IMR-90 (cell line): ENCODE results near the gene RECK. TPM values are rescaled to one million over a fixed set of nuclear protein-coding genes. Genes with fewer than 3 reads are reported as not detected.

Source experiments
- ATAC-seq: fragments of 200-7000 bp; cut with Tn5 transposase; 2 replicates; pipeline ENCODE4 v1.9.1; 2020; ENCODE audit warnings: low read depth, mild to moderate bottlenecking, moderate library complexity
- BruUV-seq: library from RNA; stranded (reverse); fragments of 400-500 nt; replicated peaks from 2 replicates; lab custom pipeline; 2021; lab: Mats Ljungman, UMichigan
- CTCF ChIA-PET: fragments of 300-600 bp; formaldehyde crosslinking; extraction: SDS; loops from one replicate; lab custom pipeline; 2021; ENCODE audit warnings: antibody characterized with exemption; lab: Yijun Ruan, JAX
- POLR2A ChIA-PET: fragments of 300-600 bp; sonication (Branson Sonifier 250); formaldehyde crosslinking; loops from one replicate; lab custom pipeline; 2022; ENCODE audit warnings: antibody characterized with exemption; ENCODE audit not compliant: unreplicated experiment; lab: Charles Lee
- DNase-seq: peaks from one replicate; pipeline ENCODE4 v3.0.0; 2013
- H2AFZ ChIP-seq: replicated peaks from 2 replicates; pipeline ENCODE3; 2013; ENCODE audit warnings: low read length, mild to moderate bottlenecking; ENCODE audit not compliant: poor library complexity
- H2AK5ac ChIP-seq: 2 replicates; pipeline ENCODE4 v1.6.1; 2013; ENCODE audit warnings: low read depth, low read length, inconsistent platforms
- H2AK9ac ChIP-seq: replicated peaks from 2 replicates; pipeline ENCODE3; 2013; ENCODE audit warnings: mild to moderate bottlenecking, low read depth, low read length, moderate library complexity; ENCODE audit not compliant: poor library complexity
- H2BK120ac ChIP-seq: 2 replicates; pipeline ENCODE4 v1.6.1; 2013; ENCODE audit warnings: low read depth, low read length, inconsistent platforms
- H2BK15ac ChIP-seq: 3 replicates; pipeline ENCODE4 v1.6.1; 2013; ENCODE audit warnings: low read depth, low read length, inconsistent platforms
- H2BK20ac ChIP-seq: 2 replicates; pipeline ENCODE4 v1.6.1; 2013; ENCODE audit warnings: low read depth, mild to moderate bottlenecking, inconsistent platforms, low read length, moderate library complexity
- H2BK5ac ChIP-seq: 2 replicates; pipeline ENCODE4 v1.6.1; 2013; ENCODE audit warnings: mild to moderate bottlenecking, low read depth, low read length, inconsistent platforms; ENCODE audit not compliant: poor library complexity, severe bottlenecking
- H3K14ac ChIP-seq: replicated peaks from 2 replicates; pipeline ENCODE4 v1.6.1; 2013; ENCODE audit warnings: low read depth, low read length, inconsistent platforms
- H3K18ac ChIP-seq: 2 replicates; pipeline ENCODE4 v1.6.1; 2013; ENCODE audit warnings: low read depth, low read length, control low read depth
- H3K23ac ChIP-seq: 2 replicates; pipeline ENCODE4 v1.6.1; 2013; ENCODE audit warnings: low read depth, low read length, inconsistent platforms
- H3K27ac ChIP-seq: 2 replicates; pipeline ENCODE4 v1.5.1; 2013; ENCODE audit warnings: mild to moderate bottlenecking, control low read depth, low read length; ENCODE audit not compliant: insufficient read depth
- H3K27me3 ChIP-seq: 2 replicates; pipeline ENCODE4 v1.6.1; 2013; ENCODE audit warnings: low read length; ENCODE audit not compliant: control insufficient read depth, insufficient read depth
- H3K36me3 ChIP-seq: 2 replicates; pipeline ENCODE4 v1.6.1; 2013; ENCODE audit warnings: low read length, mixed read lengths; ENCODE audit not compliant: control insufficient read depth, insufficient read depth
- H3K4ac ChIP-seq: 2 replicates; pipeline ENCODE4 v1.6.1; 2013; ENCODE audit warnings: low read depth, low read length, inconsistent platforms
- H3K4me1 ChIP-seq: 2 replicates; pipeline ENCODE4 v1.6.1; 2013; ENCODE audit warnings: low read length, mixed read lengths; ENCODE audit not compliant: control insufficient read depth, insufficient read depth
- H3K4me2 ChIP-seq: 2 replicates; pipeline ENCODE4 v1.6.1; 2013; ENCODE audit warnings: low read depth, mild to moderate bottlenecking, control low read depth, low read length, moderate library complexity
- H3K4me3 ChIP-seq: 2 replicates; pipeline ENCODE4 v1.5.1; 2013; ENCODE audit warnings: low read depth, mild to moderate bottlenecking, control low read depth, low read length, moderate library complexity; ENCODE audit not compliant: insufficient read depth
- H3K56ac ChIP-seq: 2 replicates; pipeline ENCODE4 v1.6.1; 2013; ENCODE audit warnings: low read length, inconsistent platforms; ENCODE audit not compliant: insufficient read depth; ENCODE audit errors: extremely low read depth
- H3K79me1 ChIP-seq, 2 experiments: 2 replicates each; pipeline ENCODE4 v1.6.1; 2013; ENCODE audit warnings: low read length in 2 of 2, inconsistent platforms in 1 of 2, low read depth in 1 of 2
- H3K9ac ChIP-seq: 2 replicates; pipeline ENCODE4 v1.6.1; 2013; ENCODE audit warnings: low read depth, low read length, control low read depth
- H3K9me1 ChIP-seq: 2 replicates; pipeline ENCODE4 v1.6.1; 2013; ENCODE audit warnings: low read length, inconsistent platforms; ENCODE audit not compliant: insufficient read depth
- H3K9me3 ChIP-seq: 2 replicates; pipeline ENCODE4 v1.6.1; 2013; ENCODE audit warnings: low read length; ENCODE audit not compliant: control insufficient read depth, insufficient read depth
- H4K20me1 ChIP-seq: 2 replicates; pipeline ENCODE4 v1.6.1; 2013; ENCODE audit warnings: low read length, inconsistent platforms; ENCODE audit not compliant: insufficient read depth
- H4K5ac ChIP-seq: 2 replicates; pipeline ENCODE4 v1.6.1; 2013; ENCODE audit warnings: mild to moderate bottlenecking, low read depth, low read length, control low read depth
- H4K8ac ChIP-seq, 2 experiments: 2 replicates each; pipeline ENCODE4 v1.6.1; 2013; ENCODE audit warnings: low read depth in 2 of 2, low read length in 2 of 2, control low read depth in 1 of 2, inconsistent platforms in 1 of 2
- H4K91ac ChIP-seq: 2 replicates; pipeline ENCODE4 v1.6.1; 2013; ENCODE audit warnings: low read depth, low read length, inconsistent platforms; ENCODE audit not compliant: insufficient read depth
- BHLHE40 ChIP-seq: fragments of 150-350 bp; IDR thresholded peaks from 2 replicates; pipeline ENCODE4 v1.6.1; 2016; ENCODE audit warnings: mild to moderate bottlenecking, low read depth, low read length
- CEBPB ChIP-seq: IDR thresholded peaks from 2 replicates; pipeline ENCODE4 v1.6.1; 2012; ENCODE audit warnings: low read depth, low read length, improper control_type of control experiment
- CHD1 ChIP-seq: IDR thresholded peaks from 2 replicates; pipeline ENCODE4 v1.6.1; 2012; ENCODE audit warnings: low read depth, low read length, improper control_type of control experiment
- CTCF ChIP-seq: conservative IDR thresholded peaks from 2 replicates; pipeline ENCODE4 v1.5.1; 2012; ENCODE audit warnings: mild to moderate bottlenecking, low read depth, low read length, improper control_type of control experiment
- ELK1 ChIP-seq: fragments of 150-350 bp; IDR thresholded peaks from 2 replicates; pipeline ENCODE4 v1.6.1; 2016; ENCODE audit warnings: low read depth, mild to moderate bottlenecking, low read length, moderate library complexity, borderline replicate concordance
- FOS ChIP-seq: fragments of 150-350 bp; IDR thresholded peaks from 2 replicates; pipeline ENCODE4 v1.6.1; 2016; ENCODE audit warnings: low read depth, low read length
- MAFK ChIP-seq: IDR thresholded peaks from 2 replicates; pipeline ENCODE4 v1.6.1; 2012; ENCODE audit warnings: low read depth, low read length, improper control_type of control experiment
- MAZ ChIP-seq: IDR thresholded peaks from 2 replicates; pipeline ENCODE4 v1.6.1; 2012; ENCODE audit warnings: low read depth, mild to moderate bottlenecking, low read length, improper control_type of control experiment, moderate library complexity, borderline replicate concordance
- MXI1 ChIP-seq: IDR thresholded peaks from 2 replicates; pipeline ENCODE4 v1.6.1; 2012; ENCODE audit warnings: low read depth, mild to moderate bottlenecking, low read length, moderate library complexity, borderline replicate concordance
- NFE2L2 ChIP-seq: fragments of 150-350 bp; IDR thresholded peaks from 2 replicates; pipeline ENCODE4 v1.6.1; 2016; ENCODE audit warnings: low read depth, mild to moderate bottlenecking, low read length
- POLR2A ChIP-seq: IDR thresholded peaks from 2 replicates; pipeline ENCODE4 v1.6.1; 2012; ENCODE audit warnings: mild to moderate bottlenecking, low read depth, low read length
- RAD21 ChIP-seq: IDR thresholded peaks from 2 replicates; pipeline ENCODE4 v1.6.1; 2012; ENCODE audit warnings: low read length, improper control_type of control experiment
- RCOR1 ChIP-seq: IDR thresholded peaks from 2 replicates; pipeline ENCODE4 v1.6.1; 2012; ENCODE audit warnings: mild to moderate bottlenecking, low read length, improper control_type of control experiment; ENCODE audit not compliant: insufficient replicate concordance
- RFX5 ChIP-seq: IDR thresholded peaks from 2 replicates; pipeline ENCODE4 v1.8.0; 2012; ENCODE audit warnings: low read depth, mild to moderate bottlenecking, low read length, moderate library complexity
- SMC3 ChIP-seq: fragments of 150-350 bp; IDR thresholded peaks from 2 replicates; pipeline ENCODE4 v1.6.1; 2016; ENCODE audit warnings: low read depth, mild to moderate bottlenecking, antibody characterized with exemption, low read length, moderate library complexity
- USF2 ChIP-seq: fragments of 150-350 bp; IDR thresholded peaks from 2 replicates; pipeline ENCODE4 v1.6.1; 2017; ENCODE audit warnings: mild to moderate bottlenecking, antibody characterized with exemption, low read length, low read depth
- WGBS, 2 experiments: methylation state at CpG; one replicate each; pipeline versions ENCODE4 v1.1.5 to v1.1.7; 2013; ENCODE audit warnings: missing lambda C conversion rate in 2 of 2; ENCODE audit not compliant: insufficient read length in 1 of 2; ENCODE audit errors: extremely low coverage in 2 of 2; 5-methylcytosine and 5-hydroxymethylcytosine counted together
- dilution Hi-C: fragments of 300-500 bp; cut with HindIII; formaldehyde crosslinking; loops from one replicate; pipeline ENCODE4 v1.14.3; 2018; ENCODE audit warnings: low sequenced_read_pairs; ENCODE audit not compliant: unreplicated experiment
- in situ Hi-C: fragments of 300-500 bp; cut with MboI; formaldehyde crosslinking; loops from 3 replicates; pipeline ENCODE4 v1.14.3; 2019; ENCODE audit warnings: low sequenced_read_pairs, inconsistent platforms, mixed read lengths
- intact Hi-C: fragments of 100-400 bp; cut with micrococcal nuclease; formaldehyde crosslinking; loops from 2 replicates; pipeline ENCODE4 v1.10.0; 2022
- polyA plus RNA-seq, 3 experiments: library from polyadenylated mRNA; depleted of rRNA; stranded (reverse); fragments of >200 nt; gene quantifications; 2 replicates each; pipeline ENCODE4 v1.2.3, GENCODE V29; 2012; ENCODE audit warnings: low replicate concordance in 1 of 3
- total RNA-seq: library from RNA; depleted of rRNA; stranded (reverse); fragments of >200 nt; gene quantifications from 2 replicates; pipeline ENCODE4 v1.2.3, GENCODE V29; 2012

Gene RECK
- total and polyA plus RNA-seq, 2 of the 4 experiments (the other 2 are of a cell fraction), result 23.5 to 44.0 TPM

- no peak overlapping the region for H2AK9ac ChIP-seq
- peak overlapping the region; percentile 75; the same call in 1 of the 2 replicates for H2BK20ac ChIP-seq
- ChIA-PET CTCF (no interaction called here), POLR2A (interaction anchor here (0.6 kb wide), 1 partner anchor 75 kb away, joined by 3 read pairs; no protein-coding TSS in a partner anchor)
- no peak overlapping the region for H3K23ac ChIP-seq
- ATAC-seq, result no peak
- peak overlapping the region; percentile 33; the same call in 1 of the 2 replicates for H4K5ac ChIP-seq
- no peaks in the 10 kb centered on the region for H3K27me3 ChIP-seq
- no peak overlapping the region for H3K27ac ChIP-seq
- peaks cover 11% of the 10 kb centered on the region for H3K4me1 ChIP-seq
- H4K20me1 ChIP-seq, result no peaks in the 10 kb centered on the region
- H3K4me3 ChIP-seq, result no peak overlapping the region
- H3K14ac ChIP-seq, result peak overlapping the region; percentile 47; the same call in 1 of the 2 replicates
- peak overlapping the region; percentile 48 to 70; a peak in 1 of 4 replicates for H4K8ac ChIP-seq
- no peaks in the 10 kb centered on the region for H3K9me3 ChIP-seq
- H4K91ac ChIP-seq, result no peak overlapping the region; the same call in 1 of the 2 replicates
- H2AFZ ChIP-seq, result no peak overlapping the region
- H3K18ac ChIP-seq, result peak overlapping the region; percentile 79; the same call in 1 of the 2 replicates
- no peak overlapping the region for H3K9ac ChIP-seq
- H3K4ac ChIP-seq, result peak overlapping the region; percentile 76; the same call in 1 of the 2 replicates
- peak overlapping the region; percentile 77; the same call in 2 of the 3 replicates for H2BK15ac ChIP-seq
- peak overlapping the region; percentile 59; the same call in 1 of the 2 replicates for H2BK120ac ChIP-seq
- H3K36me3 ChIP-seq, result no peaks in the 10 kb centered on the region
- WGBS, 2 experiments, result no CpG with 5 or more reads among the region's 2 CpGs
- no TSS peak for BruUV-seq
- H3K79me1 ChIP-seq, result peaks cover 0 to 3% of the 10 kb centered on the region in 2 experiments; a peak in 1 of 4 replicates
- peaks cover 4% of the 10 kb centered on the region; the same call in 1 of the 2 replicates for H3K9me1 ChIP-seq
- no peak overlapping the region for H3K4me2 ChIP-seq
- intact Hi-C loops (loop anchor here (10.0 kb wide), 1 partner anchor 201 kb away; the partner anchor contains the start of genes FAM221B and TMEM8B), dilution Hi-C loops (no loop called here), in situ Hi-C loops (no loop called here)
- H2AK5ac ChIP-seq, result no peak overlapping the region
- H2BK5ac ChIP-seq, result peak overlapping the region; percentile 47
- TF ChIP-seq CHD1 (no peak), USF2 (no peak), CTCF (no peak), MAFK (no peak), ELK1 (no peak), MAZ (no peak), FOS (no peak), SMC3 (no peak), RCOR1 (no peak), MXI1 (no peak), BHLHE40 (no peak), NFE2L2 (no peak), RFX5 (no peak), CEBPB (no peak), RAD21 (no peak), POLR2A (no peak)
- no peak overlapping the region for H3K56ac ChIP-seq
- no peak for DNase-seq
Measured at GRCh38 chr9:36025746-36026145, 11.0 kb upstream of the RECK start.
